ENCODE data around the gene THSD7B. TPM values are rescaled to one million over a fixed set of nuclear protein-coding genes. Genes with fewer than 3 reads are reported as not detected.

THSD7B gene
- polyA plus RNA-seq, 1 experiment: not detected

- ChIA-PET POLR2A (no interaction called here), CTCF (no interaction called here)
- Histone ChIP-seq H3K4me3 (ENCODE audit: low read depth, low read length) (no peak overlapping the region), H3K27ac (ENCODE audit: low read depth, low read length) (no peak overlapping the region), H3K27me3 (ENCODE audit: control insufficient read depth, insufficient read depth, low read length) (no peaks in the 10 kb centered on the region), H3K9me3 (ENCODE audit: control insufficient read depth, insufficient read depth, low read length) (peaks cover 3% of the 10 kb centered on the region; the same call in 1 of the 2 replicates)
- DNase-seq (ENCODE audit: low read depth, low spot score): no peak
- no peak for TF ChIP-seq CTCF (IDR thresholded peaks at IDR 0.05; ENCODE audit: low read depth, low read length)
These were observed 257.9 kb downstream of the THSD7B start for GRCh38 chr2:137023205-137023604.

- Histone ChIP-seq H3K27me3 (ENCODE audit: control insufficient read depth, insufficient read depth, low read length) (no peaks in the 10 kb centered on the region), H3K4me3 (ENCODE audit: low read depth, low read length) (no peak overlapping the region), H3K9me3 (ENCODE audit: control insufficient read depth, insufficient read depth, low read length) (peaks cover 6% of the 10 kb centered on the region), H3K27ac (ENCODE audit: low read depth, low read length) (no peak overlapping the region)
- TF ChIP-seq CTCF (IDR thresholded peaks at IDR 0.05; ENCODE audit: low read depth, low read length): no peak
- ChIA-PET POLR2A (no interaction called here), CTCF (no interaction called here)
- no peak for DNase-seq (ENCODE audit: low read depth, low spot score)
These were observed 266.4 kb downstream of the THSD7B start for GRCh38 chr2:137031731-137032130.

GRCh38 chr2:137036619-137037018 lies 271.3 kb downstream of the THSD7B start:
- no peak for DNase-seq (ENCODE audit: low read depth, low spot score)
- no peak overlapping the region for H3K4me3 ChIP-seq (ENCODE audit: low read depth, low read length)
- TF ChIP-seq CTCF (IDR thresholded peaks at IDR 0.05; ENCODE audit: low read depth, low read length): no peak
- peaks cover 3% of the 10 kb centered on the region; the same call in 1 of the 2 replicates for H3K9me3 ChIP-seq (ENCODE audit: control insufficient read depth, insufficient read depth, low read length)
- no peaks in the 10 kb centered on the region for H3K27me3 ChIP-seq (ENCODE audit: control insufficient read depth, insufficient read depth, low read length)
- POLR2A ChIA-PET: no interaction called here
- H3K27ac ChIP-seq (ENCODE audit: low read depth, low read length): no peak overlapping the region
- CTCF ChIA-PET: no interaction called here

GRCh38 chr2:137039482-137040152 lies 274.3 kb downstream of the THSD7B start:
- no peak overlapping the region for H3K4me3 ChIP-seq (ENCODE audit: low read depth, low read length)
- no peak for TF ChIP-seq CTCF (IDR thresholded peaks at IDR 0.05; ENCODE audit: low read depth, low read length)
- no peak for DNase-seq (ENCODE audit: low read depth, low spot score)
- CTCF ChIA-PET: no interaction called here
- no peak overlapping the region for H3K27ac ChIP-seq (ENCODE audit: low read depth, low read length)
- peaks cover 2% of the 10 kb centered on the region; the same call in 1 of the 2 replicates for H3K9me3 ChIP-seq (ENCODE audit: control insufficient read depth, insufficient read depth, low read length)
- POLR2A ChIA-PET: no interaction called here
- H3K27me3 ChIP-seq (ENCODE audit: control insufficient read depth, insufficient read depth, low read length): no peaks in the 10 kb centered on the region

- no peak for DNase-seq (ENCODE audit: low read depth, low spot score)
- no peak for TF ChIP-seq CTCF (IDR thresholded peaks at IDR 0.05; ENCODE audit: low read depth, low read length)
- ChIA-PET CTCF (no interaction called here), POLR2A (no interaction called here)
- H3K4me3 ChIP-seq (ENCODE audit: low read depth, low read length): no peak overlapping the region
- peaks cover 10% of the 10 kb centered on the region for H3K9me3 ChIP-seq (ENCODE audit: control insufficient read depth, insufficient read depth, low read length)
- H3K27me3 ChIP-seq (ENCODE audit: control insufficient read depth, insufficient read depth, low read length): no peaks in the 10 kb centered on the region
- no peak overlapping the region for H3K27ac ChIP-seq (ENCODE audit: low read depth, low read length)
These were observed 282.0 kb downstream of the THSD7B start for GRCh38 chr2:137047369-137047768.

All from AG04450 (cell line).